H1 (cell line): ENCODE data around the gene OPN1SW. TPM values are rescaled to one million over a fixed set of nuclear protein-coding genes. Genes with fewer than 3 reads are reported as not detected.

Source experiments
- BACH1 ChIP-seq: IDR thresholded peaks from 2 replicates; pipeline ENCODE4 v1.6.1; 2012; ENCODE audit warnings: low read length, improper control_type of control experiment
- BCL11A ChIP-seq, 2 experiments: IDR thresholded peaks; one replicate each; pipeline ENCODE4 v1.6.1; 2011; ENCODE audit warnings: low read depth in 2 of 2, low read length in 2 of 2, mild to moderate bottlenecking in 2 of 2
- EGR1 ChIP-seq: IDR thresholded peaks from 2 replicates; pipeline ENCODE4 v1.6.1; 2011; ENCODE audit warnings: low read depth, low read length, borderline replicate concordance
- JUN ChIP-seq: IDR thresholded peaks from 2 replicates; pipeline ENCODE4 v1.6.1; 2011; ENCODE audit warnings: low read depth, mild to moderate bottlenecking, improper control_type of control experiment, low read length
- NANOG ChIP-seq: IDR thresholded peaks from 2 replicates; pipeline ENCODE4 v1.6.1; 2011; ENCODE audit warnings: low read length, low read depth, mild to moderate bottlenecking, inconsistent platforms; ENCODE audit not compliant: insufficient read depth, poor library complexity, severe bottlenecking
- TAF1 ChIP-seq: IDR thresholded peaks from 2 replicates; pipeline ENCODE4 v1.6.1; 2011; ENCODE audit warnings: mild to moderate bottlenecking, low read depth, low read length
- polyA plus RNA-seq, 7 experiments: library from polyadenylated mRNA; depleted of rRNA in 3 of 7; stranded (reverse) in 5 of 7; unstranded in 2 of 7; fragments of >200 nt in 5 of 7; fragments of 200-250 nt in 2 of 7; gene quantifications; 1 replicate in 5 of 7; 2 replicates in 1 of 7; 4 replicates in 1 of 7; pipeline versions ENCODE4 v1.2.1 to v1.2.3, GENCODE V29; 2011 to 2013; ENCODE audit warnings: missing spikeins in 2 of 7, mixed read lengths in 2 of 7
- total RNA-seq: library from RNA; stranded (reverse); fragmentation: NEBNext Ultra II Directional; extraction: Animal tissue kit (Norgen Biotek cat#: 25700); gene quantifications from 2 replicates; pipeline ENCODE4 v1.2.1, GENCODE V29; 2021
- TF ChIP-seq, protein P1 (sequence below): IDR thresholded peaks from 2 replicates; pipeline ENCODE4 v1.6.1; 2011; ENCODE audit warnings: low read length, improper control_type of control experiment

Gene OPN1SW
- total and polyA plus RNA-seq, 2 of the 8 experiments (the other 6 are each of a cell fraction or from before 2014, with no cell fraction given) = not detected

DNA sequence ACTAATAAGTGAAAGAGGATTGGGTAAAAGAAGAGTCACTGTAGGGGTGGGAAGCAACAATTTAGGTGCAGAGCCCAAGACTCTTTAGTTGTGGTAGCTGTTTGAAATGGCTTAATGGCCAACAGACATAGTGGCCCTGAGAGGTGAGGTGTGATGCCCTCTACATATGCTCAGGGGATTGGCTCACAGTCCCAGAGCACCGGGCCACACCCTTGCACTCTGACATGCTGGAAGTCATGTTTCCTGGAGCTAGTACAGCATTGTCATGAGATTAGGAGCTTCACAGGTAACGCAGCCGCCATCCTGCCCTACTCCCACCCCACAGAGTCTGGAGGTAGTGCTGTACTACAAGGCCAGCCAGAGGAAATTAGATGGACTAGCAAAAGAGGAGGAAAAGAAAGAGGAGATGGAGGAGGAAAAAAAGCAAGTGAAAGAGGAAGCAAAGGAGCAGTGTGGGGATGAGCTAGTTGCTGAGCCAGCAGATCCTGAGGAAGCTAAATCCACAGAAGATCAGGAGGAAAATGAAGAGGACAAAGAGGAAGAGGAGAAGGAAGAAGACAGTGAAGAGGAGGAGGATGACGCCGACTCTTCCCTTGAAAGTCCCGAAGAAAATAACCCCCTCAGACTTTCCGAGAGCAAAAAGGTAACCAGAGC is 39.8 kb upstream of the OPN1SW start (continued):
- TF ChIP-seq, protein P1, sequence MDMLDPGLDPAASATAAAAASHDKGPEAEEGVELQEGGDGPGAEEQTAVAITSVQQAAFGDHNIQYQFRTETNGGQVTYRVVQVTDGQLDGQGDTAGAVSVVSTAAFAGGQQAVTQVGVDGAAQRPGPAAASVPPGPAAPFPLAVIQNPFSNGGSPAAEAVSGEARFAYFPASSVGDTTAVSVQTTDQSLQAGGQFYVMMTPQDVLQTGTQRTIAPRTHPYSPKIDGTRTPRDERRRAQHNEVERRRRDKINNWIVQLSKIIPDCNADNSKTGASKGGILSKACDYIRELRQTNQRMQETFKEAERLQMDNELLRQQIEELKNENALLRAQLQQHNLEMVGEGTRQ = no peak
- TF ChIP-seq BCL11A (IDR thresholded peaks at IDR 0.05; ENCODE audit: low read depth in 2 of 2, low read length in 2 of 2) (no peak), JUN (no peak), TAF1 (no peak), NANOG (no peak), BACH1 (no peak), EGR1 (no peak)
